HG03520 (cell line): ENCODE data around the gene PNMA8C.
"Not testable (repeated sequence)": the region's sequence is repeated elsewhere in the genome, so short reads cannot be mapped to it uniquely, and the experiment has no call there.

Experiments
- ATAC-seq: cut with Tn5 transposase; IDR thresholded peaks from one replicate; pipeline ENCODE4 v1.9.1; 2021; ENCODE audit warnings: mild to moderate bottlenecking, moderate library complexity; ENCODE audit not compliant: unreplicated experiment

Gene PNMA8C

GRCh38 chr19:46411925-46412649 is 16.6 kb downstream of the PNMA8C start:
- no peak for ATAC-seq

- no peak for ATAC-seq
Measured at GRCh38 chr19:46411088-46411924, 17.4 kb downstream of the PNMA8C start.

- no peak for ATAC-seq
Measured at GRCh38 chr19:46410205-46411087, 18.3 kb downstream of the PNMA8C start.

GRCh38 chr19:46409191-46409590 is 19.5 kb downstream of the PNMA8C start:
- no peak for ATAC-seq

GRCh38 chr19:46408664-46409039 is 20.1 kb downstream of the PNMA8C start:
- ATAC-seq = no peak

GRCh38 chr19:46407856-46408663 is 20.7 kb downstream of the PNMA8C start:
- no peak for ATAC-seq

- no peak for ATAC-seq
Measured at GRCh38 chr19:46406976-46407375, 21.8 kb downstream of the PNMA8C start.

GRCh38 chr19:46404753-46405468 is 23.8 kb downstream of the PNMA8C start:
- ATAC-seq = no peak

GRCh38 chr19:46404055-46404752 is 24.5 kb downstream of the PNMA8C start:
- ATAC-seq = no peak

GRCh38 chr19:46402725-46403124 is 26.0 kb downstream of the PNMA8C start:
- ATAC-seq = no peak

- not testable (repeated sequence) for ATAC-seq
Measured at GRCh38 chr19:46397801-46398479, 30.8 kb downstream of the PNMA8C start.

GRCh38 chr19:46394402-46394797 is 34.3 kb downstream of the PNMA8C start:
- ATAC-seq = no peak

- no peak for ATAC-seq
Measured at GRCh38 chr19:46393456-46394401, 35.0 kb downstream of the PNMA8C start.

- no peak for ATAC-seq
Measured at GRCh38 chr19:46392837-46393236, 35.9 kb downstream of the PNMA8C start.

GRCh38 chr19:46392252-46392801 is 36.4 kb downstream of the PNMA8C start:
- ATAC-seq = no peak

GRCh38 chr19:46391296-46392251 is 37.2 kb downstream of the PNMA8C start:
- ATAC-seq = no peak
